Right ventricle myocardium superior (tissue), 1 donor: Measurements from ENCODE around the gene TLK2. TPM values are rescaled to one million over a fixed set of nuclear protein-coding genes. Genes with fewer than 3 reads are reported as not detected.
A peak's percentile ranks its signal among the peaks of the same experiment; 100 is the strongest.
"Not testable (repeated sequence)": the region's sequence is repeated elsewhere in the genome, so short reads cannot be mapped to it uniquely, and the experiment has no call there.

Experiments used
- ATAC-seq: fragments of 200-7000 bp; cut with Tn5 transposase; one replicate; pipeline ENCODE4 v1.9.1; 2020; ENCODE audit warnings: mild to moderate bottlenecking; ENCODE audit not compliant: poor library complexity
- DNase-seq: peaks from one replicate; pipeline ENCODE4 v3.0.0-alpha.2; 2020
- intact Hi-C: fragments of 100-400 bp; cut with DNase I; formaldehyde crosslinking; loops from one replicate; pipeline ENCODE4 v1.11.2; 2022
- long read RNA-seq: library from polyadenylated mRNA; unstranded; transcript quantifications from one replicate; pipeline ENCODE4 v2.0.0, GENCODE V29; 2021
- total RNA-seq: library from RNA; stranded (reverse); fragmentation: NEBNext Ultra II Directional; extraction: Animal tissue kit (Norgen Biotek cat#: 25700); gene quantifications from one replicate; pipeline ENCODE4 v1.2.1, GENCODE V29; 2021
- donor health status: DM: no; HTN: yes; CAD: no; lungs with severe emphysema.

The TLK2 gene
- 29.9 TPM for total RNA-seq
- long read RNA-seq, transcript TLK2-203 (22 exons, 3,449 nt): major isoform, 12 of 51 reads
- long read RNA-seq, transcript TLK2-202 (21 exons, 3,227 nt): minor isoform, 6 of 51 reads
- long read RNA-seq, partial matches to known transcripts: 4 of 51 reads
- long read RNA-seq, other reads (novel, unspliced or antisense): 27 of 51 reads

DNA sequence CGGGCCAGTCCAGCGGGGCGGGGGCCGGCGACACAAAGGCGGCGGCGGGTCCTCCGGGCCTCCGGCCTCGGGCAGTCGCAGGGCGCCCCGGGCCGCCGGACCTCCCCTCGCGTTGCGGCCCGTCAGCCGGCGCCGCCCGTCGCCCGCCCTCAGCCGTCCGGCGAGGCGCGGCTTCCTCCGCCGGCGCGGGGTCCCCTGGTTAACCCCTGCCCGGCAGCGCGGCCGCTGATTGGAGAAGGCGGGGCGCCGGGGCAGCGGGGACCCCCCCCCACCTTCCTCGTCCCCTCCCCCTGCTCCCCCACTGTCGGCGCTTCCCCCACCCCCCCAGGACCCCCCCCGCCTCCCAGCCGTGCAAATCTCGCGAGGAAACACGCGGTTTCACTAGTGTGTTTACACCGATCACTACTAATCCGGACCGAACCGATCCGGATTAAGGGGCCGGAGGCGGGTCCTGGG is at the start of gene TLK2:
Gene TLK2 (plus strand): TSS at position 402 of the 456 bp plus-strand sequence. CDS start 2,301 bp downstream, outside the sequence.
- intact Hi-C loops: no loop called here
- DNase-seq: peak; percentile 86
- ATAC-seq: peak; percentile 90

DNA sequence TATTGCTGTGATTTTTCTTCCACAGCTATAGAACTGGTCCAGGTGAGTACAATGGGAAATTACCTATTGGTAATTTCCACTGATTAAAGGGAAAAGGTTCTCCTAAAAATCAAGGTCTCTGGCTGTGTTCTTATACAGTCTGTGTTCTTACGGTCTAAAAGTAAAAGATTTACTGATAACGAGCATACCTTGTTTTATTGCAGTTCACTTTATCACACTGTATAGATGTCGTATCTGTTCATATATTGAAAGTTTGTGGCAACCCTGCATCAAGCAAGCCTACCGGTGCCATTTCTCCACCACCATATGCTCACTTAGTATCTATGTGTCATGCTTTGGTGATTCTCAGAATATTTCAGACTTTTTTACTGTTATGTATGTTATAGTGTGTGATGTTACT is 43.4 kb upstream of the TLK2 start:
- DNase-seq, ATAC-seq, intact Hi-C loops: not testable (repeated sequence)

DNA sequence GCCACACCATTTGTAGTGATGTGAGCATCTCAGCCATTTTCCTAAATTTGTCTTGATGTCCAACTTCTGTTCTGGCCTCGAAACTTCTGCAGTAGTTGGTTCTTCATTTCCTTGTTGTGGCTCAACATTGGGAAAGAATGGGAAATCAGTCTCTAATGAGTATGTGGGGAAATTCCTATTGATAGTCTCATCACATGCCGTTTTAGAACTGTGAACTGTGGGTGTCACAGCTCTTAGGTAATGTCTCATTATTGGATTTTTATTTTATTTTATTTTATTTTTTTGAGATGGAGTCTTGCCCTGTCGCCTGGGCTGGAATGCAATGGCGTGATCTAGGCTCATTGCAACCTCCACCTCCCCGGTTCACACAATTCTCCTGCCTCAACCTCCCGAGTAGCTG is 37.4 kb upstream of the TLK2 start:
- intact Hi-C loops, ATAC-seq, DNase-seq: not testable (repeated sequence)

DNA sequence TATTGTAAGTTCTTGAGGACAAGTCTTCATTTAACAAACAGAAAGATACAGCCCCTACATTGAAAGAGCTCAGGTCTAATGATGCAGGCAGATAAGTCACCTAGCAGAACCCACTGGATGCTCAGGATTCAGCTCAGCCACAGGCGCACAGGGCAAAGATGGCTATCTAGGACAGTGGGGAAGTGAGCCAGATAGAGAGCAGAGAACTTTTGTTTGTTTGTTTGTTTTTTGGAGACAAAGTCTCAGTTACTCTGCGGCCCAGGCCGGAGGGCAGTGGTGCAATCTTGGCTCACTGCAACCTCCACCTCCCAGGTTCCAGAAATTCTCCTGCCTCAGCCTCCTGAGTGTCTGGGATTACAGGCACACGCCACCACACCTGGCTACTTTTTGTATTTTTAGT is 34.6 kb upstream of the TLK2 start:
- DNase-seq (no peak), ATAC-seq (no peak)
- intact Hi-C loops: no loop called here

DNA sequence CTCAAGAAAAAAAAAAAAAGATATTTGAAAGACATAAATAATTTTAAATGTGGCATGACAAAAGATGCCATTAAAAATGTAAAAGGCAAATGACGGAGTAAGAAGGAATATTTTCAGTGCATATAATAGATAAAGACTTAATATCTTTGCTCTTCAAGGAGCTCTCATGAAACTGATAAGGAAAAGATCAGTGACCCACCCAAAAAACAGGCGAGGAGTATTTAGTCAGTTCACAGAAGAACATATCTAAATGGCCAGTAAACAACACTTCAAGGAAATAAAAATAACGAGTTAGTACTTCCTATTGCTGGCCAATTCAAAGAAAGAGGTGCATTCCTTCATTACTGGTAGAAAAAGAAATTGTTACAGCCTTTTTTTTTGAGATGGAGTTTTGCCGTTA is 32.8 kb upstream of the TLK2 start:
- DNase-seq, intact Hi-C loops, ATAC-seq: not testable (repeated sequence)

DNA sequence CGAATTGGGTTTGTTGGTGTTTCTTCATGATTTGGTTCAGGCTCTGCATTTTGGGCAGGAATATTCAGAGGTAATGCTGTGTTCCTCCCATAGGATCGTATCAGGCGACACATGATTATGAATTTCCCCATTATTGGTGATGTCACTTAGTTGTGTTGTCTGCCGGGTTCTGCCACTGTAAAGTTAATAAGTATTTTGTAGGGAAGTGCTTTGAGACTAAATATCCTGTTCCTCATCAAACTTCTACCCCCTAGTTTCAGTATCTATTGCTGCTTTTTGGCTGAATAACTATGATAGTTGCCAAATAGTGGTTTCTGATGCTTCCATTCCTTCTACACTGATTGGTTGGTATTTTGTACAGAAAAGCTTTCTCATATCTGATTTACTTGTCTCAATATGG is 26.4 kb upstream of the TLK2 start:
- DNase-seq, ATAC-seq, intact Hi-C loops: not testable (repeated sequence)

DNA sequence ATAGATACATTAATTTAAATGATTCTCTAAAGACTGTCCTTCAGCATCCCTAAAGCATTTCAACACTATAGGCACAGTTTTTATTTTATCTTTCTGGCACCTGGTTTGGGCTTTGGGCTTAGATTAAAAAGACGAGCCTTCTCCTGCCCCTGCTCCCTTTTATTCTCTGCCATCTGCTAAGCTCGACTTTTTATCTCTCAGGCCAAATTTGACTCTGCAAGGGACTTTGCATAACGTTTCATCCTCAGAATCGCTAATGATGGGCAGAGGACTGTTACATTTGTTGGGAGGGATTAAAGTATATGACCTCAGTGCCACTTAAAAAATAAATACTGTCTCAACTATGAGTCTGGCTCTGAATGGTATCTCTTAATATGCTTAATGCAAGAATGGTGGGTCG is 25.6 kb upstream of the TLK2 start:
- intact Hi-C loops, ATAC-seq, DNase-seq: not testable (repeated sequence)

DNA sequence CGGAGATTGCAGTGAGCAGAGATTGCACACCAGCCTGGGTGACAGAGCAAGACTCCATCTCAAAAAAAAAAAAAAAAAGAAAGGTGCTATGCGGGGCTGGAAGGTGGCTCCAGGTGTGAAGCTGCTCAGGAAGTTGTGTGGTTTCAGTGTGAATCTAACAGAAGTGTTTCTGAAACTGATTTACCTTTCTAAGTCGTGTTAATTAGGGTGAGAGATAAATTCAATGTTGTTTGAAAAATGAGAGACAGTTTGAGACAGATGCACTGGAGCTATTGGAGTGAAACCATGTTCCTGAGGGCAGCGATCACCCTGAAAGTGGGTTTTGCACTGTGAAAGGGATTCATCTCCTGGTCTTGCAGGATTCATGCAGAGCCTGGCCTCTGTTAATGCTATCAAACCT is 25.0 kb upstream of the TLK2 start:
- DNase-seq, intact Hi-C loops, ATAC-seq: not testable (repeated sequence)

DNA sequence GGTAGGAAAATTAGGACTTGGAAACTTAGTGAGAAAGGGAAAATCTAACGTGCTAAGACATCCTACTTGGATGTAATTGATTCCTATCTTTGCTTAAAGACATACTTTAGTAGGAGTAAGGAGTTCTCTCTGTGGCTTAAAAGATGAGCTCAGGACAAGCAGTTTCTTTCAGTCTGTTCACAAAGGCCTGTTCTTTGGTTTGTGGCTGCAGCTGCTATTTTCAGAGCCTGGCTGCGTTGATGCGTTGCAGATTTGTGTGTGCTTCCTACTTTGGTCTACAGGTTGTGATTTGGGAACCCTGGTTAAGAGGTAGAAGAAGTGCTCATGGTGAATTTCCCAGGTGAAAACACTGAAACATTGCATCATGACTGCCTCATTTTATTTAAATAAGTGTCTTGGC is 24.5 kb upstream of the TLK2 start:
- intact Hi-C loops, DNase-seq, ATAC-seq: not testable (repeated sequence)

DNA sequence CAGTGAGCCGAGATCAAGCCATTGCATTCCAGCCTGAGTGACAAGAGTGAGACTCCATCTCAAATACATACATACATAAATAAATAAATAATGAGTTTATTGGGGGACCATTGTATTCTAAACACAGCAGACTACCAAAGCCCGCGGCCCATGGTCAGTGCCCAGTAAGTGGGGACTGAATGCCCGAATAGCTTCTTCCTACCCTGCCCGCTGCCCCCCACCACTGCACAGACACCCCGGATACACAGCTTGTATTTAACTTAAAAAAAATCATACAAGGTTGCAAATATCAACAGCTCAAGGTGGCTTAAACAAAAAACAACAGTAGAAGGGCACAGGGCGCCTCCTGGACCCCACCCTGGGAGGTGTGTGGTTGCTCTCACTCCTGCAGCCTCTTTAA is 22.6 kb upstream of the TLK2 start:
- no peak for ATAC-seq
- intact Hi-C loops: no loop called here
- DNase-seq: no peak

DNA sequence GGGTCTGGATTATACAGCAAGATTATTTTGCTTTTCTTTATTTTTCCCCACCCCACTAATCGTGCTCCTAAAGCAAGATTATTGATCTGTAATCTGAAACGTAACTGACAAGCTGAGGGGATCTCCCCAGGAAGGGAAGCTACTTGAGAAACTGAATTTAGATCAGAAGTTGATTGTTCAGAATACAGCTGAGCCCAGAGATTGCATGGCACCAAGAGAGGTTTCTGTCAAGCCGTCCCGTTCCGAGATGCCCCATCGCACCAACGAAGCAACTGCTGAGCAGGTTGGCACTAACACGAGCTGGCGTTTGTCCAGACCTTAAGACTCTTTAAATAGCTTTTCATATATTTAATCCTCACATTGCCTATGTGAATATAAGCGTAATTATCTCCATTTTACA is 20.1 kb upstream of the TLK2 start:
- ATAC-seq, intact Hi-C loops: not testable (repeated sequence)

DNA sequence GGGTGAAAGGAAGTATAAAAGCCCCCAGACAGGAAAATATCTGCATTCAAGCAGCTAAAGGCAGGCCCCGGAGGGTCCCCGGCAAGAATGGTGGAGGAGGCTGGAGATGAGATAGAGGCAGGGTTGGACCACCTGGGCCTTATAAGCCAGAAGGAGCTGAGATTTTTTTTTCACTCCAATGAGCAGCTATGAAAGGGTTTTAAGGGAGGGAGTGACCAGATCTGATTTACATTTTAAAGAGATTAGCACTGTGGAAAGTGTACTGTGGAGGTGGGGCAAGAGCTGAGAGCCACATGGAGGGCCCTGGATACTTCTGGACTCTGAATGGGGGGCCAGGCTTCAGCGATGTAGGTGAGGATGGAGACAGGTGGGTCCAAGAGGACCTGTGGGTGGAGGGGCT is 14.2 kb upstream of the TLK2 start:
- ATAC-seq, DNase-seq, intact Hi-C loops: not testable (repeated sequence)

More for the DNA sequence above, 20.1 kb upstream of the TLK2 start:
- DNase-seq: not testable (repeated sequence)

DNA sequence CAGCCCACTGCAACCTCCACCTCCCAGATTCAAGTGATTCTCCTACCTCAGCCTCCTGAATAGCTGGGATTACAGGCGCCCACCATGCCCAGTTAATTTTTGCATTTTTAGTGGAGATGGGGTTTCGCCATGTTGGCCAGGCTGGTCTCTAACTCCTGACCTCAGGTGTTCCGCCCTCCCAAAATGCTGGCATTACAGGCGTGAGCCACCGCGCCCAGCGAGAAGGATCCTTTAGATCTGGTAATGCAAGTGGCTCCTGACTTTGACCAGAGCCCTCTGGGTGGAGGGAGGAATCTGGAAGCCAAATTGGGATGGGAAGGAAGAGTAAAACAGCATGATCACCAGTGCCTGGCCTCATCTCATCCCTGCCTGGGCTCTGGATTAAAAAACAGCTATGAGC is 13.4 kb upstream of the TLK2 start:
- intact Hi-C loops, ATAC-seq, DNase-seq: not testable (repeated sequence)

DNA sequence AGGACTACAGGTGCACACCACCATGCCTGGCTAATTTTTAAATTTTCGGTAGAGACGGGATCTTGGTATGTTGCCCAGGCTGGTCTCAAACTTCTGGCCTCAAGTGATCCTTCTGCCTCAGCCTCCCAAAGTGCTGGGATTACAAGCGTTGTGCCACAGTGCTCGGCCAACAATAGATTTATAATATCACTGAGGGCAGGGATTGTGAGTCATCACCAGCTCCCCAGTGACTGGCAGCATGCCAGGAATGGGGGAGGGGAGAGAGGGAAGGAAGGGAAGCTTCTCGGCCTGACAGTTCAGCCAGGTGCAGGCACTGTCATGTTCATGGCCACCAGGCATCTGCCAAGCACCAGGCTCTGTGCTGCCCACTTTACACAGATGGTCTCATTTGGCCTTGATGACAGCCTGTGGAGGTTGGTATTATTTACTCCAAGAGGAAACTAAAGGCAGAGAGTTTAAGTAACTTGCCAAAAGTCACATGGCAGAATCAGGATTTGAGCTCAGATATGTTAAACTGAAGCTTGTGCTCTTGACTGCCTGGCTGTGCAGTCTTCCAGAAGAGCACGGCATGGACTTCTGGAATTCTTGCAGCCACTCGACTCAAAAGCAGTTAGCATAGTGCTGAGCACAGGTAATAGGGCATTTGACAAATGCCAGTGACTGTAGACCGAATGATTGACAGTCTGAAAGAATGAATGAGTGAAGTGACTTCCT is 7.8 kb upstream of the TLK2 start:
- DNase-seq: peak; percentile 66
- peak; percentile 72 for ATAC-seq
- intact Hi-C loops: not testable (repeated sequence)

DNA sequence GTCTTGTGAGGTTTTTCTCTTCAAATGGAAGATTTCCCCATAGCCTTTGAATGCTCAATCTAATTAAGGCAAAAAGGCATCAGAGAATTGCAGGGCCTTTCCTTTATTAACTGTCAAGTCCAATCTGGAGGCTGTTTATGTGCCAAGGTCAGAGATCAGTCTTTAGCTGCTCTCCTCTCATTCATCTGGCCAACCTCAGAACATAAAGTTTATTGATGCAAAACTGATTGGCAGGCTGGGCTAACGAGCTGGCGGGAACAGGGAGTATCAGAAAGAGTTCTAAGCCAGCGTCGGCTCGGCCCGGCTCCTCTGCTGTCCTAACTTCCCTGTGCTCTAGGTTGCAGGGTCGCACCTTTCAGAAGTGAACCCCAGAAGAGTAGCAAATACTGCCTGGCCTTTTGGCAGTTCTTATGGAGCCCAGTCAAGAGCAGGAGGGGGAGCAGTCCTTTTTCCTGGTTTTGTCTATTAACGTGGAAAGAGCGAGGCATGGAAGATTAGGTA is 7.2 kb upstream of the TLK2 start:
- DNase-seq, intact Hi-C loops, ATAC-seq: not testable (repeated sequence)

DNA sequence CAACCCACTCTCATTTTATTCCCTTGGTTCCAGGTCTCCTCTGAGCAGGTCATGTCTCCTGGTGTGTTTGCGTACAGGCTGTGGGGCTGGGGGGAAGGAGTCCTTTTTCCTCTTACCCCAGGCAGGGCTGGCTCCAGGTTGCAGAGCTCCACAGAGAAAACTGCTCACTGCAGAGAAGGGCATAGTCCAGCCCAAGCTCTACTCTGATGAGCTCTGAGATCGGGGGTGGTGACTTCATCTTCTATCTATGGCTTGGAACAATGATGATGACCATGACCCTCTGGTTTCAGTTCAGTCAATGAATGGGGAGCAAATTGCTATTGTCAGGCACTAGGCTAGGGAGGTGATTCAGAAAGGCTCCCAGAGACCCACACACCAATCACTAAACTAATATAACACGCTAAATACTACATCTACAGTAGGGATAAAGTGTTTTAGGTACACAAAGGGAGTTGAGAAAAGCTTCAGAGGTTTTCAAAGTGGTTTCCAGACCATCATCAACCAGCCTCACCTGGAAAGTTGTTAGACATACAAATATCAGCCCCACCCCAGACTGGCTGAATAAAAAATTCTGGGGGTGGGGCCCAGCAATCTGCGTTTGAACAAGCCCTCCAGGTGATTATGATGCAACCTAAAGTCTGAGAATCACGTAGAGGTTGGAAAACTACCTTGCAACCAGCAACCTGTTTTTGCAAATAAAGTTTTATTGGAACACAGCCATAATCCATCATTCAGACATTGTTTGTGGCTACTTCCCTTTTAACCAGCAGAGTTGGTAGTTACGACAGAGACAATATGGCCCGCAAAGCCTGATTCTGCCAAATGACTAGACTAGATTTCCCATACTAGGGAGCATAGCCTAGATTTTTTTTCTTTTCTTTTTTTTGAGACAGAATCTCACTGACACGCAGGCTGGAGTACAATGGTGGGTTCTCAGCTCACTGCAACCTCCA is 5.3 kb upstream of the TLK2 start:
- intact Hi-C loops, DNase-seq, ATAC-seq: not testable (repeated sequence)

DNA sequence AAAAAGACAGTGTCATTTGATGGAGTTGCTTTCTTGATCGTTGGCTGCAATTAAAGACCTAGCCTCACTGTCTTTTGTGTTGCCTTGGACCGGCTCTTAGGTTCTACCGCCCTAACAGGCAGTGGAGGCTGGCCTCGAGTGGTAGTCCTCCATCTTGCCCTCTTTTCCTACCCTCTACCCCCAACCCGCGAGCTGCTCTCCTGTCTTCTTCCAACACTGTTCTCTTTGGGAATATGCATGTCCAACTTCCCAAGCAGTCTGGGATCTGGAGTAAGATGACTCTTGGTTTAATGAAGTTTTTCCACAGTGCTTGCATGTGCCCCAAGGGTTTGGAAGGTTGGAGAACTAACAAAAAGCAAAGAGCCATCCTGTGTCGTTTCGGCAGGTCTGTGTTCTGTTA is 1.5 kb upstream of the TLK2 start:
- intact Hi-C loops, DNase-seq, ATAC-seq: not testable (repeated sequence)

DNA sequence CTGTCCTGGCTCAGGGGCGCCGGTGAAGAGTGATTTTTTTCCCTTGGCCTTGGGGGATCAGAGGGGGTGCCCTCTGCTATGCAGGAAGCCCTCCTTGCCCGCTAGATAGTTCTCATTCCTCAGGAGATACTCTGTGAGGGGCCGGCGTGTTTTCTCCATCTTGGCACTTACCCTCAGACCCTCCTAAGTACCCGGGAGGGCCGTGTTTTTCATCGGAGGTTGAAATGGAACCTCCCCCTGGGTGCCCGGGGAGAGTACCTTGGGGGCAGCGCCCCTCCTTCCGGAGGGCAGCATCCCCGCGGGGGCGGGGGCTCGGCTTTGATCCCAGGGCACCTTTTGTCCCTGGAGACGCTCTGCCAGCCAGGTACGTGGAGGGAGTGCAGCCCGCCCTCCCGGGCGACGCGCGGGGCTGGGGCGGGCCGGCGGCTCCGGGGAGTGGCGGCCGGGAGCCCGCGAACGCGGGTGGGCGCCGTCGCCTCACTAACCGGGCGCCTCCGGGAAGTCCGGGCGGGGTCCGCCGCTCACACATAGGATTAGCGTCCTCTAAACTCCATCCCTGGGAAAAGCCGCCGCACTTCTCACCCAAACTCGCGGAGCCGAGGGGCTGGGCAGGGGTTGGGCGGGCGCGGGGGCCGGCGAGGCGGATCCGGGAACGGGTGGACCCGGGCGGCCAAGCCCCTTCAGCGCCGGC is 762 bp upstream of the TLK2 start:
- intact Hi-C loops: not testable (repeated sequence)
- peak; percentile 58 for DNase-seq
- ATAC-seq: peak; percentile 39
